HCT116 (cell line): ENCODE data around the gene EPSTI1. TPM values are rescaled to one million over a fixed set of nuclear protein-coding genes. Genes with fewer than 3 reads are reported as not detected.

ENCODE experiments used
- ATAC-seq: fragments of 200-7000 bp; cut with Tn5 transposase; 2 replicates; pipeline ENCODE4 v1.9.1; 2020; ENCODE audit warnings: mild to moderate bottlenecking, moderate library complexity
- BruUV-seq: library from RNA; stranded (reverse); fragments of 400-500 nt; replicated peaks from 2 replicates; lab custom pipeline; 2021; lab: Mats Ljungman, UMichigan
- CTCF ChIA-PET: fragments of 300-600 bp; sonication (Branson Sonifier 250); formaldehyde crosslinking; loops from one replicate; lab custom pipeline; 2021; ENCODE audit warnings: antibody characterized with exemption; lab: Charles Lee
- POLR2A ChIA-PET: fragments of 300-600, 350-600 bp; sonication (Branson Sonifier 250); formaldehyde crosslinking; loops from one replicate; lab custom pipeline; 2021; ENCODE audit warnings: antibody characterized with exemption; lab: Charles Lee
- RAD21 ChIA-PET, 2 experiments: fragments of 300-600 bp; sonication (Branson Sonifier 250); formaldehyde crosslinking; loops; one replicate each; lab custom pipeline; 2023; ENCODE audit warnings: low total read pairs in 2 of 2; ENCODE audit not compliant: uncharacterized antibody in 2 of 2, unreplicated experiment in 2 of 2, low non-redundant PET in 1 of 2; lab: Charles Lee
- DNase-seq: peaks from one replicate; pipeline ENCODE4 v3.0.0-alpha.2; 2010; ENCODE audit warnings: low read depth, low spot score
- H2AFZ ChIP-seq: fragments of 200-600 bp; shearing (Covaris generic), sonication (generic); 2 replicates; pipeline ENCODE4 v1.6.1; 2017; ENCODE audit warnings: low read depth, mixed run types, mixed read lengths, antibody characterized with exemption, low read length; ENCODE audit not compliant: poor library complexity, severe bottlenecking
- H3K27ac ChIP-seq: 2 replicates; pipeline ENCODE4 v1.5.1; 2012; ENCODE audit warnings: low read depth, low read length
- H3K27me3 ChIP-seq: fragments of 200-600 bp; sonication (generic); 2 replicates; pipeline ENCODE4 v1.6.1; 2016; ENCODE audit warnings: mixed run types, low read length, mixed read lengths; ENCODE audit not compliant: insufficient read depth
- H3K36me3 ChIP-seq, 2 experiments: fragments of 200-500 bp in 1 of 2; fragments of 200-600 bp in 1 of 2; sonication (Bioruptor generic) in 1 of 2; sonication (generic) in 1 of 2; 2 replicates each; pipeline versions ENCODE4 v1.5.1 to v1.6.1; 2014 to 2016; ENCODE audit warnings: low read length in 2 of 2, inconsistent platforms in 1 of 2, mixed read lengths in 1 of 2, mixed run types in 1 of 2; ENCODE audit not compliant: insufficient read depth in 2 of 2, control insufficient read depth in 1 of 2
- H3K4me1 ChIP-seq, 2 experiments: fragments of 200-600 bp in 1 of 2; sonication (generic) in 1 of 2; 2 replicates each; pipeline versions ENCODE4 v1.5.1 to v1.6.1; 2012 to 2017; ENCODE audit warnings: low read length in 2 of 2, inconsistent platforms in 1 of 2, mild to moderate bottlenecking in 1 of 2, mixed read lengths in 1 of 2, mixed run types in 1 of 2, moderate library complexity in 1 of 2; ENCODE audit not compliant: insufficient read depth in 2 of 2, control insufficient read depth in 1 of 2
- H3K4me2 ChIP-seq: fragments of 200-600 bp; sonication (generic); 2 replicates; pipeline ENCODE4 v1.6.1; 2017; ENCODE audit warnings: mixed run types, low read length, mixed read lengths
- H3K4me3 ChIP-seq, 2 experiments: fragments of 200-600 bp in 1 of 2; sonication (generic) in 1 of 2; replicated peaks in 1 of 2; 2 replicates each; pipeline ENCODE4 v1.5.1; 2011 to 2016; ENCODE audit warnings: low read length in 2 of 2, control low read depth in 1 of 2, low read depth in 1 of 2, mild to moderate bottlenecking in 1 of 2, mixed read lengths in 1 of 2, mixed run types in 1 of 2
- H3K79me2 ChIP-seq: fragments of 200-600 bp; sonication (generic); 2 replicates; pipeline ENCODE4 v1.6.1; 2017; ENCODE audit warnings: mild to moderate bottlenecking, mixed run types, low read length, moderate library complexity, mixed read lengths; ENCODE audit not compliant: insufficient read depth
- H3K9ac ChIP-seq: fragments of 200-600 bp; sonication (generic); 2 replicates; pipeline ENCODE4 v1.6.1; 2016; ENCODE audit warnings: low read length, mixed read lengths
- H3K9me2 ChIP-seq: fragments of 200-600 bp; sonication (generic), shearing (Covaris generic); 2 replicates; pipeline ENCODE4 v1.6.1; 2017; ENCODE audit warnings: mixed run types, mild to moderate bottlenecking, moderate library complexity; ENCODE audit not compliant: insufficient read depth
- H3K9me3 ChIP-seq, 2 experiments: fragments of 200-500 bp in 1 of 2; fragments of 200-600 bp in 1 of 2; sonication (Bioruptor generic) in 1 of 2; sonication (generic) in 1 of 2; 2 replicates each; pipeline ENCODE4 v1.6.1; 2014 to 2017; ENCODE audit warnings: low read length in 2 of 2, mixed read lengths in 2 of 2, inconsistent platforms in 1 of 2, low read depth in 1 of 2, mild to moderate bottlenecking in 1 of 2, mixed run types in 1 of 2, moderate library complexity in 1 of 2; ENCODE audit not compliant: control insufficient read depth in 1 of 2, insufficient read depth in 1 of 2
- H4K20me1 ChIP-seq: fragments of 200-600 bp; sonication (generic), shearing (Covaris generic); 2 replicates; pipeline ENCODE4 v1.6.1; 2017; ENCODE audit warnings: mixed run types, mild to moderate bottlenecking, moderate library complexity; ENCODE audit not compliant: insufficient read depth
- ELF1 ChIP-seq: IDR thresholded peaks from 2 replicates; pipeline ENCODE4 v1.6.1; 2012; ENCODE audit warnings: low read depth, borderline replicate concordance
- EZH2 ChIP-seq: fragments of 200-600 bp; sonication (generic); IDR thresholded peaks from 2 replicates; pipeline ENCODE4 v1.6.1; 2017; ENCODE audit warnings: antibody characterized with exemption, mixed run types
- EZH2phosphoT487 ChIP-seq: fragments of 200-600 bp; IDR thresholded peaks from 2 replicates; pipeline ENCODE4 v1.6.1; 2018; ENCODE audit warnings: antibody characterized with exemption, borderline replicate concordance
- POLR2AphosphoS5 ChIP-seq: IDR thresholded peaks from 2 replicates; pipeline ENCODE4 v1.6.1; 2011; ENCODE audit warnings: mild to moderate bottlenecking, low read depth, low read length, moderate library complexity
- RAD21 ChIP-seq: IDR thresholded peaks from 2 replicates; pipeline ENCODE4 v1.6.1; 2012; ENCODE audit warnings: low read depth, mild to moderate bottlenecking
- REST ChIP-seq: IDR thresholded peaks from 2 replicates; pipeline ENCODE4 v1.6.1; 2012; ENCODE audit warnings: low read depth
- SIN3A ChIP-seq: IDR thresholded peaks from 2 replicates; pipeline ENCODE4 v1.6.1; 2012; ENCODE audit warnings: low read depth
- YY1 ChIP-seq: IDR thresholded peaks from 2 replicates; pipeline ENCODE4 v1.6.1; 2011; ENCODE audit warnings: low read length, low read depth, moderate library complexity, mild to moderate bottlenecking; ENCODE audit not compliant: insufficient replicate concordance; ENCODE audit errors: extremely low read depth
- ZFX ChIP-seq: fragments of 450-650 bp; IDR thresholded peaks from 2 replicates; pipeline ENCODE4 v1.6.1; 2017
- ZNF274 ChIP-seq: fragments of 200-500 bp; sonication (Bioruptor generic); IDR thresholded peaks from 2 replicates; pipeline ENCODE4 v1.6.1; 2014; ENCODE audit warnings: mild to moderate bottlenecking, low read depth, low read length, inconsistent platforms
- intact Hi-C: fragments of 100-400 bp; cut with micrococcal nuclease; formaldehyde crosslinking; loops from 2 replicates; pipeline ENCODE4 v1.10.0; 2022
- total RNA-seq: library from RNA; stranded (reverse); gene quantifications from one replicate; pipeline ENCODE4 v1.2.1, GENCODE V29; 2021; ENCODE audit not compliant: unreplicated experiment
- TF ChIP-seq, protein P1 (sequence below): IDR thresholded peaks from 2 replicates; pipeline ENCODE4 v1.6.1; 2011; ENCODE audit warnings: mild to moderate bottlenecking, low read length, moderate library complexity; ENCODE audit not compliant: insufficient replicate concordance; ENCODE audit errors: extremely low read depth
- TF ChIP-seq, protein P2 (sequence below): IDR thresholded peaks from 2 replicates; pipeline ENCODE4 v1.6.1; 2012
- TF ChIP-seq, protein P3 (sequence below): IDR thresholded peaks from 2 replicates; pipeline ENCODE4 v1.6.1; 2012

The EPSTI1 gene
- total RNA-seq, 1 experiment from 2014 or later, result 0.69 TPM

- no peak overlapping the region for H2AFZ ChIP-seq
- no peaks in the 10 kb centered on the region for H3K9me2 ChIP-seq
- H3K9me3 ChIP-seq, result no peaks in the 10 kb centered on the region
- ChIA-PET CTCF (no interaction called here), RAD21 (no interaction called here), POLR2A (no interaction called here)
- H3K79me2 ChIP-seq, result no peaks in the 10 kb centered on the region
- H3K9ac ChIP-seq, result no peak overlapping the region
- ATAC-seq (no peak), DNase-seq (no peak)
- no peak overlapping the region for H3K4me2 ChIP-seq
- H3K27ac ChIP-seq, result no peak overlapping the region
- intact Hi-C loops, result loop anchor here (5.0 kb wide), 1 partner anchor 594 kb away; no protein-coding TSS in a partner anchor
- BruUV-seq, result no TSS peak
- no peak overlapping the region for H3K4me3 ChIP-seq
- no peaks in the 10 kb centered on the region for H3K27me3 ChIP-seq
- H3K36me3 ChIP-seq, result no peaks in the 10 kb centered on the region
- TF ChIP-seq POLR2AphosphoS5, result no peak
- no peak for TF ChIP-seq SIN3A
- TF ChIP-seq ZFX, result no peak
- TF ChIP-seq ZNF274, result no peak
- no peak for TF ChIP-seq YY1
- H3K4me1 ChIP-seq, result no peaks in the 10 kb centered on the region
- no peaks in the 10 kb centered on the region for H4K20me1 ChIP-seq
Observed at GRCh38 chr13:42878721-42879120, 113.3 kb downstream of the EPSTI1 start.

- H3K9ac ChIP-seq, result no peak overlapping the region
- H3K36me3 ChIP-seq, result no peaks in the 10 kb centered on the region
- no peaks in the 10 kb centered on the region for H3K4me1 ChIP-seq
- H3K9me2 ChIP-seq, result no peaks in the 10 kb centered on the region
- no peaks in the 10 kb centered on the region for H3K9me3 ChIP-seq
- no peak overlapping the region for H3K27ac ChIP-seq
- RAD21 ChIA-PET, result no interaction called here
- H4K20me1 ChIP-seq, result no peaks in the 10 kb centered on the region
- CTCF ChIA-PET, result interaction anchor here (0.6 kb wide), 1 partner anchor 14 kb away, joined by 3 read pairs; no protein-coding TSS in a partner anchor
- no peaks in the 10 kb centered on the region for H3K27me3 ChIP-seq
- POLR2A ChIA-PET, result no interaction called here
- ATAC-seq (no peak), DNase-seq (no peak)
- no peak overlapping the region for H3K4me3 ChIP-seq
- BruUV-seq, result no TSS peak
- H3K79me2 ChIP-seq, result no peaks in the 10 kb centered on the region
- no peak overlapping the region for H2AFZ ChIP-seq
- no peak overlapping the region for H3K4me2 ChIP-seq
- intact Hi-C loops, result loop anchor here (5.0 kb wide), 1 partner anchor 595 kb away; no protein-coding TSS in a partner anchor
- TF ChIP-seq YY1 (no peak), EZH2 (no peak), REST (no peak), RAD21 (no peak), ZNF274 (no peak), ELF1 (no peak), POLR2AphosphoS5 (no peak), EZH2phosphoT487 (no peak), ZFX (no peak)
- TF ChIP-seq, protein P1, sequence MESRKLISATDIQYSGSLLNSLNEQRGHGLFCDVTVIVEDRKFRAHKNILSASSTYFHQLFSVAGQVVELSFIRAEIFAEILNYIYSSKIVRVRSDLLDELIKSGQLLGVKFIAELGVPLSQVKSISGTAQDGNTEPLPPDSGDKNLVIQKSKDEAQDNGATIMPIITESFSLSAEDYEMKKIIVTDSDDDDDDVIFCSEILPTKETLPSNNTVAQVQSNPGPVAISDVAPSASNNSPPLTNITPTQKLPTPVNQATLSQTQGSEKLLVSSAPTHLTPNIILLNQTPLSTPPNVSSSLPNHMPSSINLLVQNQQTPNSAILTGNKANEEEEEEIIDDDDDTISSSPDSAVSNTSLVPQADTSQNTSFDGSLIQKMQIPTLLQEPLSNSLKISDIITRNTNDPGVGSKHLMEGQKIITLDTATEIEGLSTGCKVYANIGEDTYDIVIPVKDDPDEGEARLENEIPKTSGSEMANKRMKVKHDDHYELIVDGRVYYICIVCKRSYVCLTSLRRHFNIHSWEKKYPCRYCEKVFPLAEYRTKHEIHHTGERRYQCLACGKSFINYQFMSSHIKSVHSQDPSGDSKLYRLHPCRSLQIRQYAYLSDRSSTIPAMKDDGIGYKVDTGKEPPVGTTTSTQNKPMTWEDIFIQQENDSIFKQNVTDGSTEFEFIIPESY, result no peak
- TF ChIP-seq, protein P2, sequence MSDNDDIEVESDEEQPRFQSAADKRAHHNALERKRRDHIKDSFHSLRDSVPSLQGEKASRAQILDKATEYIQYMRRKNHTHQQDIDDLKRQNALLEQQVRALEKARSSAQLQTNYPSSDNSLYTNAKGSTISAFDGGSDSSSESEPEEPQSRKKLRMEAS, result no peak
- TF ChIP-seq, protein P3, sequence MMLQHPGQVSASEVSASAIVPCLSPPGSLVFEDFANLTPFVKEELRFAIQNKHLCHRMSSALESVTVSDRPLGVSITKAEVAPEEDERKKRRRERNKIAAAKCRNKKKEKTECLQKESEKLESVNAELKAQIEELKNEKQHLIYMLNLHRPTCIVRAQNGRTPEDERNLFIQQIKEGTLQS, result no peak
Observed at GRCh38 chr13:42876887-42877545, 115.0 kb downstream of the EPSTI1 start.
